GM13976 (cell line): ENCODE results near the gene ERAL1.

ENCODE experiments used
- DNase-seq: peaks from one replicate; pipeline ENCODE4 v3.0.0; 2012; ENCODE audit warnings: low spot score
- in situ Hi-C: fragments of 300-500 bp; cut with MboI; formaldehyde crosslinking; loops from one replicate; pipeline ENCODE4 v1.12.0; 2022; ENCODE audit warnings: low sequenced_read_pairs, mixed read lengths, inconsistent platforms; ENCODE audit not compliant: unreplicated experiment
- TF ChIP-seq, protein P1 (sequence below): IDR thresholded peaks from 2 replicates; pipeline ENCODE4 v1.5.1; 2012; ENCODE audit warnings: borderline replicate concordance, mild to moderate bottlenecking; ENCODE audit not compliant: insufficient read depth; ENCODE audit errors: extremely low read depth, missing control alignments, control extremely low read depth

ERAL1 gene

DNA sequence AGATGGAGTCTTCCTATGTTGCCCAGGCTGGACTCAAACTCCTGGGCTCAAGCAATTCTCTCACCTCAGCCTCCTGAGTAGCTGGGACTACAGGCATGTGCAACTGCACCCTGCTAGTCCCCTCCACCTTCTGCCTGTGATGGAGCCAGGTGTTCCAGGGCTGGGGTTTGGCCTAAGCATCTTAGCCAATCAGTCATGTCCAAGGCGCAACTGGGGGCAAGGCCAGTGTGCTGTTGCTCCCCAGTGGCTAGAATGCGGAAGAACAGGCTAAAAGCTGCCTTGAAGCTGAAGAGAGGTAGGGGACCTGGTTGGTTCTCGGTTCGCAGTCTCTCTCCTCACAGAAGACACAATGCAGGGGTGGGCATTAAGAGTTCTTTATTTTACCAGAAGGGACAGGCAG lies 24.2 kb downstream of the ERAL1 start:
- TF ChIP-seq, protein P1, sequence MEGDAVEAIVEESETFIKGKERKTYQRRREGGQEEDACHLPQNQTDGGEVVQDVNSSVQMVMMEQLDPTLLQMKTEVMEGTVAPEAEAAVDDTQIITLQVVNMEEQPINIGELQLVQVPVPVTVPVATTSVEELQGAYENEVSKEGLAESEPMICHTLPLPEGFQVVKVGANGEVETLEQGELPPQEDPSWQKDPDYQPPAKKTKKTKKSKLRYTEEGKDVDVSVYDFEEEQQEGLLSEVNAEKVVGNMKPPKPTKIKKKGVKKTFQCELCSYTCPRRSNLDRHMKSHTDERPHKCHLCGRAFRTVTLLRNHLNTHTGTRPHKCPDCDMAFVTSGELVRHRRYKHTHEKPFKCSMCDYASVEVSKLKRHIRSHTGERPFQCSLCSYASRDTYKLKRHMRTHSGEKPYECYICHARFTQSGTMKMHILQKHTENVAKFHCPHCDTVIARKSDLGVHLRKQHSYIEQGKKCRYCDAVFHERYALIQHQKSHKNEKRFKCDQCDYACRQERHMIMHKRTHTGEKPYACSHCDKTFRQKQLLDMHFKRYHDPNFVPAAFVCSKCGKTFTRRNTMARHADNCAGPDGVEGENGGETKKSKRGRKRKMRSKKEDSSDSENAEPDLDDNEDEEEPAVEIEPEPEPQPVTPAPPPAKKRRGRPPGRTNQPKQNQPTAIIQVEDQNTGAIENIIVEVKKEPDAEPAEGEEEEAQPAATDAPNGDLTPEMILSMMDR, result peak; percentile 35
- DNase-seq, result peak; percentile 69
- in situ Hi-C loops, result no loop called here

DNA sequence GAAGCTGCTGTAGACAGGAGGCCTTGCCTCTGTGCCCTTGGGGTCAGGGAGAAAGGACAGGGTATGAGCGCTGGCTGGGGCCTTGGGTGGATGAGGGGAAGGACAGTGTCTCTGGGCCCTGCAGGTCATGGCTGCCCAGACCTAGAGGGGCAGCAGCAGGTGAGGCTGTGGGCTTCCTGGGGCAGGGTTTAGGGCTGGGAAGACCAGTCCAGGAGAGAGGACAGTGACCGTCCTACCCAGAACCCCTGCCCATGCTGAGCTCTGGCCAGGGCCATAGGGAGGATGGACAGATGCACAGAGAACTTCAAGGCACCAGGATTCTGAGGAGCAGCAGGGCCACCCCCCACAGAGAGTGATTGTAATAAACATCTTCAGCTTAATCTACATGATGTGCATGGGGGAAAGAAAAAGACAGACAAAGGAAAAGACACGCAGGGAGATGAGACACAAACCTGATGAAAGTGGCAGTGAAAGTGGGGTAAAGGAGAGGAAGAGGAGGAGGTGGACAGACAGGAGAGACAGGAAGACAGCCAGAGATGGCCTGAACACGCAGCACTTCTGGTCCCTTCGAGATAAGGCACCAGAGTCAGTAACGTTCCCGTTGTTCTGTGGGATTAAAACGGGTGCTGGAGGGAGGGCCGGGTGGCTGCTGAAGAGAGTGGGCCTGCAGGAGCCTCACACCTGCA lies 25.2 kb downstream of the ERAL1 start:
- in situ Hi-C loops, result no loop called here
- DNase-seq, result no peak
- TF ChIP-seq, protein P1, result no peak

DNA sequence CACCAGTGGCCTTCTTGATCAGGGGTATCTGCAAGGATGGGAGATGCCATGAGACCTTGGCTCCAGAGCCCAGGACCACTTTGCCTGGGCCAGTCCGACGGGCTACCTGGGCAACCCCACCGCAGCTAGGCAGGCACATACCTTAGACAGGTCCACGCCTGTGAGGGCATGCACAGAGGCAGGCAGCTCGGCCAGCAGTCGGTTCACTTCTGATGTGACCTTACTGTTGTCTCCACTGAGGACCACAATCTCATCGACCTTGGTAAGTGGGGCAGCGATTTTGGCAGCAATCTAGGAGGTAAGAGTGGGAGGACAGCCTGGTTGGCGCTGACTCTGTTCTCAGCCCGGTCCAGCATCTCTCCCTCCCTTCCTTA lies 25.7 kb downstream of the ERAL1 start:
- TF ChIP-seq, protein P1, result no peak
- in situ Hi-C loops, result no loop called here
- DNase-seq, result no peak

DNA sequence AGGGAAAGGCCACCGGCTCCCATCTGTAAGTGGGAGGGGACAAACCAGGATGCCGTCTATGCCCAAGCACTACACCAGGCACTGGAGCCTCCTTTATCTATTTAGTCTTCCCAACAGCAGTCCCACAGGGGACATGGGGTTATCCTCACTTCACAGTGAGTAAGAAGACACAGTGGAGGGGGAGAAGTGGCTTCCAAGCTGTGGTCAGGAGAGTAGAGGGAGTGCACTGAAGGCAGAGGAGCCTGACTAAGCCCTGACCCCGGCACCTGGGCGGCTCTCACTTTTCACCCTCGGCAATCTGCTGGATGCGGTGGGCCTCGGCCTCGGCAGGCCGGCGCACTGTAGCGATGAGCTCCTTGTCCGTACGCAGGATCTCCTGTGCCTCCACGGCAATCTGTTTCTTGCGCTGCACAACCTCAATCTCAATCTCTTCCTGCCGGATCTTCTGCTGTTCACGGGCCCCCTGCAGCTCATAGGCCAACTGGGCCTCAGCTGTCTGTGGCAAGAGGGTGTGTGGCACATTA lies 26.8 kb downstream of the ERAL1 start:
- TF ChIP-seq, protein P1, result no peak
- no peak for DNase-seq
- in situ Hi-C loops, result no loop called here

DNA sequence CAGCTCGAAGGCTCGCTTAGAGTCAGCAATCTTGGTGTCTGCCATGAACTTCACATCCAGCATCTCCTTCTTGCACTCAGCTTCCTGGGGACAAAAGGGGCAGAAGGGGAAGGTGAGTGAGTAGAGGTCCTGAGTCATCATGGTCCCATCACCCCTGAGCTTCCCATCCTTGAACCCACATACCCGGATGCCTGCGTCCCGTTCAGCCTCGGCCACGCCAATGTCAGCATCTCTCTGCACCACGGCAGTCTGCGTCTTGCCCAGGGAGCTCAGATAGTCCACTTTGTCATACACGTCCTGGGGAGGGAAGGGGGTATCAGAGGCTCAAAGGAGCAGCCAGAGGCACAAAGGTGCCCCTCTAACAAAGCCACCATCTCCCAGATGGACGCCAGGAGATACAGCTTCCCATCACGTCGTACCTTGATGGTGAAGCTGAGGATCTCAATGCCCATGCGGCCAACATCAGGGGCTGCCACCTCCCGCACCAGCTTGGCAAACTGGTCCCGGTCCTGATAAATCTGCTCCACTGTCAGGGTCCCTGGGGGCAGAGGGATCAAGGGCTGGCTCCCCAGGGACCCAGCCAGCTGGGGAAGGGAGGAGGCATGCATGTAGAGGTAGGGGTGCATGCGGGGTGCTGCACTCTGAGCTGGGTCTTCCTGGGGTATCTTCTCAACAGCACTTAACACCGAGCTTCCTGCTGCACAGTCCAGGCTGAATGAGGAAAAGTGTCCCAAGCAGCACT lies 27.5 kb downstream of the ERAL1 start:
- in situ Hi-C loops, result no loop called here
- no peak for DNase-seq
- TF ChIP-seq, protein P1, result no peak

DNA sequence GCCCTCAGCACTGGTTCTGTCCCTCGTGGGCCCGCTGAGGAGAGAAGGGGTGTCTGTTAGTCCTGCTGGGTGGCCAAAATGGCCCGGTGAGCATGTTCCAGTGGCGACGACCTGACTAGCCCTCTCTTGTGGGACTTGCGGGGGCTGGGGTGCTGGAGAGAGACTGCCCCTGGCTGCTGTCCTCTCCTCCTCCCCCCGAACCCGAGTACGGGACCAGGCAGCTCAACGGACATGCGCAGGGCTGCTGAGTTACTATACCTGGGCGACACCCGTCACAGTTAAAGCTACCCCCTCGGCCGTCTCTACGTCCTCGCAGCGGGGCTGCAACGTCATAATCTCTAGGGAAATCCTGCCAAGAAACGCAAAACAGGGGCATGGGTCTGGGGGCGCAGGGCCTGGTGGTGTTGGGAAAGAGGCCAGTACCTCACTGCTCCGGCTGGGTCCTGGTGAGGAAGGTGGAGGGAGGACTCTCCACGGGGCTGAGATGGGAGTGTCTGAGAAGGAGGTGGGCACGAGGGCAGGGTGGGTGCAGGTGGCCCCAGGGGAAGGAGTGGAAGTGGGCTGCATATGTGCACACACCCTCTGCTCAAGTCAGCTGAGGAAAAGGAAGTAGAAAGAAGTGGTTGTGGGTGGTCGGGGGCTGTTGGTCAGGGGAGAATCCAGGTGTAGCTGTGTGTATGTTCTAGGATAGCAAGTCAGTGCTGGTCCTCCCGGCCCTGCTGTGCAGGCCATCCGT lies 29.3 kb downstream of the ERAL1 start:
- in situ Hi-C loops, result no loop called here
- TF ChIP-seq, protein P1, result no peak
- no peak for DNase-seq
